Thyroid gland (tissue), 4 donors: ENCODE measurements around the gene NOP14. TPM values are rescaled to one million over a fixed set of nuclear protein-coding genes. Genes with fewer than 3 reads are reported as not detected.

ENCODE experiments used
- DNase-seq, 2 donors: peaks; one replicate each; pipeline ENCODE4 v3.0.0-alpha.2; 2019
- H3K27ac ChIP-seq, 3 donors: fragments of 200-600 bp; sonication (generic); 1 replicate in 2 of 3; 2 replicates in 1 of 3; pipeline ENCODE4 v1.5.1; 2016 to 2019; ENCODE audit warnings: mild to moderate bottlenecking in 1 of 3, moderate library complexity in 1 of 3
- H3K27me3 ChIP-seq: fragments of 200-600 bp; sonication (generic); one replicate; pipeline ENCODE4 v1.5.1; 2019
- H3K36me3 ChIP-seq, 2 donors: fragments of 200-600 bp; sonication (generic); one replicate each; pipeline ENCODE4 v1.5.1; 2016 to 2019
- H3K4me1 ChIP-seq, 2 donors: fragments of 200-600 bp; sonication (generic); one replicate each; pipeline ENCODE4 v1.5.1; 2017 to 2019
- H3K4me3 ChIP-seq, 3 donors: fragments of 200-600 bp; sonication (generic); replicated peaks in 1 of 3; 1 replicate in 2 of 3; 2 replicates in 1 of 3; pipeline ENCODE4 v1.5.1; 2016; ENCODE audit warnings: mild to moderate bottlenecking in 1 of 3
- H3K9me3 ChIP-seq: fragments of 200-600 bp; sonication (generic); one replicate; pipeline ENCODE4 v1.5.1; 2017
- CTCF ChIP-seq, 6 experiments: fragments of 200-600 bp in 3 of 6; fragments of 450-650 bp in 3 of 6; sonication (generic) in 3 of 6; IDR thresholded peaks; one replicate each; pipeline ENCODE4 v1.5.1; 2016 to 2019; ENCODE audit warnings: antibody characterized with exemption in 6 of 6, mild to moderate bottlenecking in 2 of 6, inconsistent platforms in 1 of 6, moderate library complexity in 1 of 6
- POLR2A ChIP-seq, 2 donors: fragments of 450-650 bp; IDR thresholded peaks; one replicate each; pipeline ENCODE4 v1.6.1; 2017; ENCODE audit warnings: antibody characterized with exemption in 2 of 2, mild to moderate bottlenecking in 2 of 2, moderate library complexity in 1 of 2
- WGBS, 2 donors: methylation state at CpG; one replicate each; pipeline ENCODE4 v1.1.5; 2017; 5-methylcytosine and 5-hydroxymethylcytosine counted together
- intact Hi-C: fragments of 100-400 bp; cut with DNase I; formaldehyde crosslinking; loops from one replicate; pipeline ENCODE4 v1.15.1; 2023
- total RNA-seq, 4 donors: library from RNA; depleted of rRNA; stranded (reverse); fragments of >200 nt; gene quantifications; one replicate each; pipeline ENCODE4 v1.2.3, GENCODE V29; 2016

NOP14 gene
- total RNA-seq, 4 donors from 2014 or later = 18.4 to 24.8 (median 19.3) TPM

GRCh38 chr4:2927016-2927695, 36.0 kb downstream of the NOP14 start:
- DNase-seq = no peak
- TF ChIP-seq CTCF (IDR thresholded peaks at IDR 0.05) (no peak), POLR2A (IDR thresholded peaks at IDR 0.05) (no peak)
- peaks cover 26 to 40% of the 10 kb centered on the region in 2 donors for H3K36me3 ChIP-seq

DNA sequence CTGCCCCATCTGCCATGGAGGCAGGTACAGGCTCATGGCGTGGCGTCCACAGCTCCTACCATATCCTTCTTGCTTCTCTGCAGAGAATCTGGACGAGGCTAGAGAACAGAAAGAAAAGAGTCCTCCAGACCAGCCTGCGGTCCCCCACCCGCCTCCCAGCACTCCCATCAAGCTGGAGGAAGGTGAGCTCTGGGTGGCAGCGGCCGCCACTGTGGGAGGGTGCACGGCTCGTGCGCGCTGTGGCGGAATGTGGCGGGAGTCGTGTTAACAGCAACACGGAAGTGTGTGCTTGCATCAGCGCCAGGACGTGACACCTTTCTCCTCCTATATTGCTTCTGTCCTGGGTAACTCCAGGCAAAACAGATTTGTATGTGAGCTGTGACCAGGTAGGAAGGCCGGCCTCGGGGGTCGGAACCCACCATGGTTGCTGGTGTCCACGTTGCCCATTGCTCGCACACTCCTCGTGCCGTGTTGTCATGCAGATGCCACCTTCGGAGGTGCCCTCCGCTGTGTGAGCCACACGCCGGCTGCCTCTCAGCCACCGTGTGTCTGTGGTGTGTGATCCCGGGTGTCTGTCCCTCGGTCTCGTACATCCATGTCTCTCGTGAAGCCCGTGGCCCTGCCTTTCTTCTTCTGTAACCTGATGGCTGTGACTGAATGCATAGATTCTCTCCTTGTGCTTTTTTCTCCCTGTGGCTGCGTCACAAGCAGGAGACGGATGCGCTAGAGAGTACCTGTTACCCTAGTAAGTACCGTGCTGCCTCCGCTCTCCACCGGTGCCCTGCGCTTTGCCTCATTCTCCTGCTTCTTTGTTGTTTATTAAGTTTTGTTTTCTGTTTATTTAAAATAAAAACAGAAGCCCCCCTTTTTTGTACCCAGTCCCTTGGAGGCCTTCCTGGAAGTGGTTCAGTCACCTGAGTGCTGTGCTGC, 37.0 kb downstream of the NOP14 start:
- Histone ChIP-seq H3K4me1 (peaks cover 36 to 40% of the 10 kb centered on the region in 2 donors), H3K9me3 (no peaks in the 10 kb centered on the region), H3K36me3 (peaks cover 26 to 40% of the 10 kb centered on the region in 2 donors), H3K4me3 (no peak overlapping the region), H3K27me3 (no peaks in the 10 kb centered on the region), H3K27ac (no peak overlapping the region)
- intact Hi-C loops = no loop called here
- TF ChIP-seq CTCF (IDR thresholded peaks at IDR 0.05) = no peak
- no peak for TF ChIP-seq POLR2A (IDR thresholded peaks at IDR 0.05)
- WGBS, 2 donors = 93 to 94% methylated on average over 40 to 41 of the region's 41 CpGs
- DNase-seq = no peak

More at GRCh38 chr4:2927016-2927695, 36.0 kb downstream of the NOP14 start:
- peaks cover 45 to 46% of the 10 kb centered on the region in 2 donors for H3K4me1 ChIP-seq
- 93 to 94% methylated on average over 15 to 17 of the region's 18 CpGs for whole genome bisulfite sequencing, 2 donors
- no peaks in the 10 kb centered on the region for H3K9me3 ChIP-seq
- intact Hi-C loops = no loop called here
- no peak overlapping the region for H3K4me3 ChIP-seq
- no peaks in the 10 kb centered on the region for H3K27me3 ChIP-seq
- H3K27ac ChIP-seq = no peak overlapping the region

DNA sequence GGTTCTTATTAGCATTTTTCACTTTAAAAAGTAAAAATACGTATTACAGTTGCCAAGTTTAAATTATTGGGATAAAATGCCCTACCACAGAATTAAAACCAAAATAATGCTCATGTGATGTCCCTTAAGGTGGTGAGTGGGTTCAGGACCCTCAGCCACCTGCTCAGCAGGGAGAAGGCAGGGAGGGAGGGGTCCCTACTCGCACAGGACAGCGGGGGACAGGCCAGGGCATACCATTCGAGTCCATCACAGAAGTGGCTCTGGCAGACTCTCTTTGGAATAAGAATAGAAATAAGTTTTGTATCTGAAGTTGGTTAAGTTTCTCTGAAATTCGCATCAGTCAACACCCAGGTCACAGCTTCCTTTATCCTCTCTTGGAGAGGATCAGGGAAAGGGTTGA, 37.7 kb downstream of the NOP14 start:
- intact Hi-C loops = no loop called here
- Histone ChIP-seq H3K27me3 (no peaks in the 10 kb centered on the region), H3K4me1 (peaks cover 29 to 33% of the 10 kb centered on the region in 2 donors), H3K27ac (peak overlapping the region; percentile 24 to 62 (median 44)), H3K9me3 (no peaks in the 10 kb centered on the region), H3K36me3 (peaks cover 26 to 40% of the 10 kb centered on the region in 2 donors), H3K4me3 (no peak overlapping the region)
- WGBS, 2 donors = 85 to 90% methylated on average over 5 of the region's 5 CpGs
- TF ChIP-seq CTCF (IDR thresholded peaks at IDR 0.05) = no peak
- no peak for TF ChIP-seq POLR2A (IDR thresholded peaks at IDR 0.05)
- no peak for DNase-seq

- no peaks in the 10 kb centered on the region for H3K27me3 ChIP-seq
- H3K9me3 ChIP-seq = no peaks in the 10 kb centered on the region
- peak overlapping the region; percentile 24 to 62 (median 44) for H3K27ac ChIP-seq
- 51% methylated on average over 7 of the region's 7 CpGs for WGBS, 2 donors
- TF ChIP-seq POLR2A (IDR thresholded peaks at IDR 0.05) (no peak), CTCF (IDR thresholded peaks at IDR 0.05) (no peak)
- peaks cover 26 to 40% of the 10 kb centered on the region in 2 donors for H3K36me3 ChIP-seq
- intact Hi-C loops = no loop called here
- H3K4me1 ChIP-seq = peaks cover 23 to 27% of the 10 kb centered on the region in 2 donors
- peak; percentile 75 to 86 for DNase-seq
- H3K4me3 ChIP-seq = no peak overlapping the region
Observed at GRCh38 chr4:2924765-2925301, 38.4 kb downstream of the NOP14 start.
